Measurements from ENCODE around the gene ODAD3.
"Not testable (repeated sequence)": the region's sequence is repeated elsewhere in the genome, so short reads cannot be mapped to it uniquely, and the experiment has no call there.

The ODAD3 gene

DNA sequence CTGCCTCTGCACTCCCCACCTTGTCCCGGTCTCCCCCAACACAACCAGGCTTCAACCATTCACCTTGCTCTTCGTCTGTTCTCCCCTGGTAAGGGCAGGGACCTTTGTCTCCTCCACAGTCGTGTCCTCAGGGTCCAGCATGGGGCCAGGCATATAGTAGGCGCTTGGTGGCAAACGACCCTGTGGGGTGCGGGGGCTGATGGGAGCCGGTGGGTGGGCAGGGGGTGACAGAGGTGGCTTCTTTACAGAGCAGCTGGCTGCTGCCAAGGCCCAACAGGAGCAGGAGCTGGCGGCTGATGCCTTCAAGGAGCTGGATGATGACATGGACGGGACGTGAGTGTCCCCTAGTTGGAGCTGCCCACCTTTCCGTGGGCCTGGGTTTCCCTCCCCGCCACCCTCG is 10.2 kb upstream of the ODAD3 start:
- no peak for FAIRE-seq

DNA sequence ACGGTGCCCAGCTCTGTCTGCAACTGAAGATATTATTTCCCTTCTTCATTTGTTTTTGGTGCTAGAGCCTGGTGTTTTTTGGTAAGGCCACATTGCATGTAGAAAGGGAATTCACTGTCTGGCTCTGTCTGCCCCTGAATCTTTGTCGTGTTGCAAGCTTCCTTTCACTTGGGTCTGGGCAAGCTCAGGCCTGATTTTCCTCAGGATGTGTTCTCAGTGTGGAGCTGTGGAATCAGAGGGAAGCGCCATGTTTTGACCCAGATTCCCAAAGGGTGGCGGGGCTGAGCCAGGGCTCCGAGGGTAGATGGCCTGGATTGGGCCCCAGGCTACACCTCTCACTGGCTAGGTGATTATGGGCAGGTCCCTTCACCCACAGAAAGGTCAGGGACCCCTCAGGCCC is 9.1 kb upstream of the ODAD3 start:
- DNase-seq (ENCODE audit: insufficient read length, low spot score) (no peak), FAIRE-seq (no peak)

More for the DNA sequence above, 10.2 kb upstream of the ODAD3 start:
- DNase-seq (ENCODE audit: insufficient read length, low spot score) = no peak

DNA sequence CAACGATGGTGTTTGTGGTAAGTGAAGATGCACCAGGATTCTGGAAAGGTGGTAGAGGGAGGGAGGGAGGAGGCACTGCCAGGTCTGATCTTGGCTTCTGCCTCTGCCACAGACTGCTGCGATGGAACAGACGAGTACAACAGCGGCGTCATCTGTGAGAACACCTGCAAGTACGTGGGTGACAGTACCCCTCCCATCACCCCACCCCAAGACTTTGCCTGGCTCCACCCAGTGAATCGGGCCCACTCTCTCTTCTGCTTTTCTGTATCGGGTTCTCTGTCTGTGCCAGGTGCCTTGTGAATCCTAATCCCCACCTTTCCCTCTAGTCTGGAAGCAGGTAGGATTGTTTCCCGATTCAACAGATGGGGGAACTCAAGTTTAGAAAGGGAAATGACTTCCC is 3.0 kb upstream of the ODAD3 start:
- no peak for DNase-seq (ENCODE audit: insufficient read length, low spot score)
- FAIRE-seq = no peak

DNA sequence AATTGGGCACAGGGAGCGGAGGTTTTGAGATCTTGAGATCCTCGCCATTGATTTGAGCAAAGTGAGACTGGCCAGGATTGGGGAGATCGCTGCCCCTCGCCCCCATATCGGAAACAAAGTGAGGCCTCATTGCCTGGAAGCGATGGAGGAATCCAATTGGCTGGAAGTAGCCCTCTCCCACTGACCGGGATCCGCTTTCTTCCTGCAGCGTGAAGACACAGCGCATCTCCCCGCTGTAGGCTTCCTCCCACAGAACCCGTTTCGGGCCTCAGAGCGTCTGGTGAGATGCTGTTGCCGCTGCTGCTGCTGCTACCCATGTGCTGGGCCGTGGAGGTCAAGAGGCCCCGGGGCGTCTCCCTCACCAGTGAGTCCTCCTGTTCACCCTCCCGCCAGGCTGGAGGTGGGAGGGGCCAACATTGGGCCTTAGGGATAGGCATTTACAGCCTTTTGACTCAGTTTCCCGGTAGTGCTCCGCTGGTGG is 952 bp upstream of the ODAD3 start:
- FAIRE-seq (no peak), DNase-seq (ENCODE audit: insufficient read length, low spot score) (no peak)

GRCh38 chr19:11434703-11435056 is 241 bp downstream of the ODAD3 start:
- DNase-seq (ENCODE audit: insufficient read length, low spot score) (no peak), FAIRE-seq (no peak)

- not testable (repeated sequence) for DNase-seq (ENCODE audit: insufficient read length, low spot score); FAIRE-seq
These were observed 1.4 kb downstream of the ODAD3 start for GRCh38 chr19:11433526-11433925.

- DNase-seq (ENCODE audit: insufficient read length, low spot score) (no peak), FAIRE-seq (no peak)
These were observed 8.3 kb downstream of the ODAD3 start for GRCh38 chr19:11426656-11427055.

- FAIRE-seq (no peak), DNase-seq (ENCODE audit: insufficient read length, low spot score) (no peak)
These were observed 9.0 kb downstream of the ODAD3 start for GRCh38 chr19:11425719-11426457.

- DNase-seq (ENCODE audit: insufficient read length, low spot score) (no peak), FAIRE-seq (no peak)
These were observed 11.1 kb downstream of the ODAD3 start for GRCh38 chr19:11423791-11424181.

DNA sequence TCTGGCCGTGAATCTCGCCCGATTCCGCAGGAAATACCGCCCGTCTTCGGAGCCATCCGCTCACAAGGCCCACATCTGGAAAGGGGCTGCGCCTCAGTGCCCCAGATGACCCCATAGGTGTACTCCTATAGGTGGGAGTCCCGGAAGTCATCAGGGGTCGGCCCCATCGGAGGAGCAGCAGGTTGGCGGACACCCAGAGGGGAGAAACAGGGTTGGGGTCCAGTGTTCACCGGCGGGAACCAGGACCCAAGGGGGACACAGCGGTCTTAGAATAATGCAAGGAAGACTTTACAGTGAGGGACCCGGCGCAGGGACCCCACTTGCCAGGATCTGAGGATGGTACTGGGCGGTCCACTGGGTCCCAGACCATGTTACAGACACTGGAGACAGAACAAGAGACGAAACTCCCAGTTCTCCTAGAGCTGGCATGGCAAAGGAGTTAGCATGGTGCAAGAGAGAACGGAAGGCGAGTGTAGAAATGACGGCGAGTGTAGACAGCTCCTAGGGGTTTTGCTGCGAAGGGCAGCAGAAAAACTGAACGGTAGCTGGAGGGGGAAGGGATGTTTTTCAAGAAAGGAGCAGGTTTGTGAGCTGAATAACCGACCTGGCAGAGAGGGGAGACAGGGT is 11.6 kb downstream of the ODAD3 start:
- DNase-seq (ENCODE audit: insufficient read length, low spot score) (no peak), FAIRE-seq (no peak)

DNA sequence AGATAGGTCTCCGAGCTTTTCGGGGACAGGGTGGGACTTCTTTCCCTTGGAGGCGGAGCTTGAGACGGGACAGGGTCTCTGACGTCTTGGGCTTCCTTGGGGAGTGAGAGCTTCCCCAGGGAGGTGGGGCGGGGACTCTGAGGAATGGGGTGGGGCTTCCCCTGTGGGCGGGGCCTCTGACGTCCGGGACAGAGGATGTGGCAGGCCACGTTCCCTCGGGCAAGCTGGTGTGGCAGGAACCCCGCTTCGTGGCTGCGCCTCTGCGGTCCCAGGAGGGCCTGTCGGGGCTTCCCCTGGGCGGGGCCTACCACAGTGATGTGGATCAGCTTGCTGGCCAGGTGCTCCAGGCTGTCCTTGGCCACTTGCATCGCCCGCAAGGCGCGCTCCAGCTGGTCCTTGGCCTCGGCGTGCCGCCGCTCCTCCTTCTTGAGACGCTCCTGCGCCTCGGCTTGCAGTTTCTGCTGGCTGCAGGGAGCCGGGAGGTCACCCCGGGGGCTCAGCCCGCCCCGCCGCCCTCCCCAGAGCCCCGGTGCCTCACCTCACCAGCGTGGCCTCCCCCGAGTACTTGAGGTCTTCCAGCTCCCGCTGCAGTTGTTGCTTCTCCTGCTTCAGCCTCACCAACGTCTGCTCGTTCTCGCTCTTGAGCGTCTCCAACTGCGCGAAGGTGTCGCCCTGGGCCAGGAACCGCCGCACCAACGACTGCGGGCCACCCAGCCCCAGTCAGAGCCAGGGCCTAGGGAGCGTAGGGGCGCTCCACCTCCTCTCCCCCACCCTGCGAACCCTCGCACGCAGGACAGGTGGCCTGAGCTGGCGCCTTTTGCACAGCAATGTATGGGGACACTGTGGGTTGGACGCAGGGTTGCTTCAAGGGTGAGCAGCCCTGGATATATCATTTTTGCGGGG is 12.5 kb downstream of the ODAD3 start:
- no peak for DNase-seq (ENCODE audit: insufficient read length, low spot score)
- FAIRE-seq = no peak

DNA sequence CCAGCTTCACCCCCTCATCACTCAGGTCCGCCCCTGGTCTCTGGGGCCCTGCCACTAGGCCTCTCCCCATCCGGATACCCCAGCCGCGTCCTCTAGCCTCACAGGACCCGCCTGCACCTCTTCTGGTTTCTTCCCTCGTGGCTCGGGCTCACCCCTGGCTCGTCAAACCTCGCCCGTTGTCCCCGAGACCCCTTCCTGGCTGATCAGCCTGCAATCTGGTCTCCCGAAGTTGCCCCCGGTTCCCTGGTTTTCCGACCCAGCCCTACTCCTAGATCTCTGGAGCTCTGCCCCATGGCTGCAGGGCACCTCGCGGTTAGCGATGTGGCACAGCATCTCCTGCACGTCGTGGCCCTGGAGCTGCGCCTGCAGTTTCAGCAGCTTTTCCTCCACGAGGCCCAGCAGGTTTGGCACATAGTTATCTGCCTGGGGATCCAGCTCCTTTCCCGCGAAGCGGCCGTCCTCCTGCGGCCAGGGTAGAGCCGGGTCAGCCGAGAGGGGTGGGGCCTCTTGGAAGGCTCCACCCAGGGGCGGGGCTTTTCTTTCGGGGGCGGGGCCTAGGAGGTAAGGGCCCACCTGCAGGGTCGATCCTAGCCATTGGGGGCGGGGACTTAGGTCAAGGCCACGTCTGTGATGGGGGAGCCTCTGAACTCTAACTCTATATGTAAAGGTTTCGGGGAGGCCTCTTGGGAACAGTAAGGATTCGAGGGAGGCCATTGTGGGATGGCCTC is 13.4 kb downstream of the ODAD3 start:
- DNase-seq (ENCODE audit: insufficient read length, low spot score) (no peak), FAIRE-seq (no peak)

DNA sequence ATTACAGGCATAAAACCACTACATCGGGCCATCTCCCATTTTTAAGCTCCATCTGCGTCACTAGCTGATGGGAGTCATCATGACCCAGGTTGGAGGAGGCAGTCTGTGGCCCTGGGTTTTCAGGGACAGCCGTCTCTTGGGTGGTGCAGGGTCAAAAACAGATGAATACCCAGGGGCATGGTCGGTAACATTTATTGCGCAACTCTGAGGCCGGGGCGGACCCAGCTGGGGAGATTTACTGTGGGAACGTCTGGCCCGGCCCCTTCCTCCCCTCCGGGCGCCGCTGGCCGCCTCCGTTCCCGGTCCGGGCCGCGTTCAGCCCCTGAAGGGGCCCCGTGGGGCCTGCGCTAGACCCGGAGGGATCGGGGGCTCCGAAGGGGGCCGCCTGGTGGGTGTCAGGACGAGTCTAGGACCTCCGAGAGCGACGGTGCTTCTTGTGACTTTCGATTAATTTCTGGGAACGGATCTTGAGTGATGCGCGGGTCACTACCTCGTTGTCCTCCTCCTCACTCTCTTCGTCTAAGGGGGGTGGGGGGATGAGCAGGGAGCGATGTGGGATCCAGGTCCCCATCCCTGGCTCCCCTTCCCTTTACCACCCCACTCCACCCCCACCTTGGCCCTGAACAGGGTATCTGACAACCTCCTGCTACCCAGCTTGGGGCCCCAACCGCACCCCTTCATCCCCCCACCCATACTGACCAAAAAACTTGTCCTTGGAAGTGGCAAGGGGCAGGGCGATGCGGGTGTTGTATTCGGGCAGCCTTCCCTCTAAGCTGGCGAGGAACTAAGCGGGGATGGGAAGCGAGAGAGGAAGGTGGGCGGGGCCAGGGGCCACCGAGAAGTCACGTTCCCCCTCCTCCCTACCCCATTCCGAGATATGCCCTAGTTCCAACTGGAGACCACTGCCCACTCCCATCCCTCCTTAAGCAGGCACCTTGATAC is 14.2 kb downstream of the ODAD3 start:
- DNase-seq (ENCODE audit: insufficient read length, low spot score) (no peak), FAIRE-seq (no peak)

- DNase-seq (ENCODE audit: insufficient read length, low spot score) = no peak
- FAIRE-seq = peak; percentile 66
These were observed 16.1 kb downstream of the ODAD3 start, which contains the start of gene RGL3 for GRCh38 chr19:11418549-11419506. Gene RGL3, minus strand, starts transcription at chr19:11419314. Its CDS starts 36 bp downstream, at chr19:11419278.

GRCh38 chr19:11418094-11418548 is 16.8 kb downstream of the ODAD3 start:
- no peak for DNase-seq (ENCODE audit: insufficient read length, low spot score)
- no peak for FAIRE-seq

DNA sequence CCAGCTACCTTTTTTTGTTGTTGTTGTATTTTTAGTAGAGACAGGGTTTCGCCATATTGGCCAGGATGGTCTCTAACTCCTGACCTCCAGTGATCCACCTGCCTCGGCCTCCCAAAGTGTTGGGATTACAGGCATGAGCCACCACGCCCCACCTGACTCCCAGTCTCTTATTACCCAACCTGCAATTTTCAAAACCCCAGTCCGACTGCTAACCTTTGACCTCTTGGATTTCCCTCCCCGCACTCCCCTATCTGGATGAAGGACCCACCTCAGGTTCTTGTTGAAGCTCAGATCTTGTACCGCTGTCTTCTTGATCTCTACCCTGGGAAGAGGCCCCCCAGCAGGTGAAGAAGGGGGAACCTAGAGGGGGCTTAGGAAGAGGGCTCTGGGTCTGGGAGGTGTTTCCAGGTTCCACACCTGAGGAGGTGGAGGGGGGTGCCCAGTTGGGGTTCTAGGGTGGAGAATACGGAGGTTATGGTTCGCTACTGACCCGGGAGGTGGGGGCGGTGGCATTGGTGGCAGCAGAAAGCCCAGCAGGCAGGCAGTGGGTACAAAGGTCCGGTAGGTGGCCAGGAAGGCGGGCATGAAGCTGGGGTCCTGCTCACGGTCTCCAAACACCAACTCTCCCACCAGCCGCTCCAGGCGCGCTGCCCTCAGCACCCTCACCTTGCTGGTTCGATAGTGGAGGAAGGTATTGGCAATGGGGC is 18.4 kb downstream of the ODAD3 start:
- DNase-seq (ENCODE audit: insufficient read length, low spot score) (no peak), FAIRE-seq (no peak)

- FAIRE-seq (no peak), DNase-seq (ENCODE audit: insufficient read length, low spot score) (no peak)
These were observed 20.4 kb downstream of the ODAD3 start for GRCh38 chr19:11414544-11414943.

- DNase-seq (ENCODE audit: insufficient read length, low spot score) (no peak), FAIRE-seq (no peak)
These were observed 24.2 kb downstream of the ODAD3 start for GRCh38 chr19:11410682-11411081.
